GM23338 (cell line): ENCODE measurements around the gene RASGRF2. TPM values are rescaled to one million over a fixed set of nuclear protein-coding genes. Genes with fewer than 3 reads are reported as not detected.

ENCODE experiments used
- ATAC-seq: fragments of 200-7000 bp; cut with Tn5 transposase; 3 replicates; pipeline ENCODE4 v1.9.1; 2020
- DNase-seq: peaks from one replicate; pipeline ENCODE4 v3.0.0-alpha.2; 2015; ENCODE audit warnings: low spot score
- H2AFZ ChIP-seq: fragments of 200-600 bp; sonication (generic); 2 replicates; pipeline ENCODE4 v1.8.0; 2016; ENCODE audit warnings: antibody characterized with exemption, mild to moderate bottlenecking, moderate library complexity
- H3F3A ChIP-seq: fragments of 200-600 bp; sonication (generic); replicated peaks from 2 replicates; pipeline ENCODE4 v1.8.0; 2017; ENCODE audit warnings: antibody characterized with exemption, mixed run types, low read depth
- H3K27ac ChIP-seq: fragments of 200-600 bp; sonication (generic); 2 replicates; pipeline ENCODE4 v1.6.1; 2016; ENCODE audit warnings: low read depth
- H3K27me3 ChIP-seq: fragments of 200-600 bp; sonication (generic); 2 replicates; pipeline ENCODE4 v1.8.0; 2016; ENCODE audit warnings: mild to moderate bottlenecking, mixed run types, moderate library complexity; ENCODE audit not compliant: insufficient read depth
- H3K36me3 ChIP-seq: fragments of 200-600 bp; sonication (generic); 2 replicates; pipeline ENCODE4 v1.8.0; 2016; ENCODE audit warnings: mild to moderate bottlenecking; ENCODE audit not compliant: insufficient read depth
- H3K4me1 ChIP-seq: fragments of 200-600 bp; sonication (generic); 2 replicates; pipeline ENCODE4 v1.8.0; 2016; ENCODE audit warnings: mild to moderate bottlenecking, moderate library complexity; ENCODE audit not compliant: insufficient read depth
- H3K4me2 ChIP-seq: fragments of 200-600 bp; sonication (generic); 2 replicates; pipeline ENCODE4 v1.7.1; 2017; ENCODE audit warnings: mixed run types
- H3K4me3 ChIP-seq: fragments of 200-600 bp; sonication (generic); 2 replicates; pipeline ENCODE4 v1.6.1; 2016; ENCODE audit warnings: mixed run types
- H3K79me2 ChIP-seq: fragments of 200-600 bp; sonication (generic); replicated peaks from 2 replicates; pipeline ENCODE4 v1.8.0; 2017; ENCODE audit warnings: mild to moderate bottlenecking; ENCODE audit not compliant: insufficient read depth
- H3K9me2 ChIP-seq: fragments of 200-600 bp; sonication (generic); 2 replicates; pipeline ENCODE4 v1.8.0; 2017; ENCODE audit not compliant: insufficient read depth
- H4K20me1 ChIP-seq: fragments of 200-600 bp; sonication (generic); replicated peaks from 2 replicates; pipeline ENCODE4 v1.8.0; 2017; ENCODE audit warnings: mild to moderate bottlenecking; ENCODE audit not compliant: insufficient read depth
- H3K27ac Mint-ChIP-seq: 2 replicates; pipeline ENCODE4 v1.8.0; 2020; ENCODE audit warnings: inconsistent platforms, mild to moderate bottlenecking, moderate library complexity, mixed read lengths
- H3K27me3 Mint-ChIP-seq: 3 replicates; pipeline ENCODE4 v1.8.0; 2022; ENCODE audit warnings: low read depth, mild to moderate bottlenecking, moderate library complexity, mixed read lengths, inconsistent platforms; ENCODE audit not compliant: insufficient read depth, poor library complexity
- H3K36me3 Mint-ChIP-seq: 3 replicates; pipeline ENCODE4 v1.8.0; 2021; ENCODE audit warnings: low read depth, mild to moderate bottlenecking, inconsistent platforms, moderate library complexity, mixed read lengths
- H3K4me1 Mint-ChIP-seq: 3 replicates; pipeline ENCODE4 v1.8.0; 2020; ENCODE audit warnings: mild to moderate bottlenecking, inconsistent platforms, mixed read lengths
- H3K4me3 Mint-ChIP-seq: 3 replicates; pipeline ENCODE4 v1.8.0; 2021; ENCODE audit warnings: moderate library complexity, mild to moderate bottlenecking, inconsistent platforms, mixed read lengths
- H3K9me3 Mint-ChIP-seq: 3 replicates; pipeline ENCODE4 v1.8.0; 2020; ENCODE audit warnings: moderate library complexity, mild to moderate bottlenecking, inconsistent platforms, mixed read lengths
- CREB1 ChIP-seq: fragments of 250-450 bp; sonication (Bioruptor Pico); IDR thresholded peaks from 2 replicates; pipeline ENCODE4 v1.5.0; 2020; ENCODE audit warnings: low read depth, mild to moderate bottlenecking, moderate library complexity
- CTCF ChIP-seq, 2 experiments: fragments of 200-600 bp in 1 of 2; sonication (generic) in 1 of 2; conservative IDR thresholded peaks; 2 replicates each; pipeline versions ENCODE4 v1.5.1 to v1.6.1; 2016 to 2017; ENCODE audit warnings: antibody characterized with exemption in 2 of 2, low read depth in 2 of 2, mild to moderate bottlenecking in 2 of 2, moderate library complexity in 1 of 2
- ETS1 ChIP-seq: IDR thresholded peaks from 2 replicates; pipeline ENCODE4 v1.6.1; 2016; ENCODE audit warnings: antibody characterized with exemption
- EZH2 ChIP-seq: fragments of 200-600 bp; sonication (generic); IDR thresholded peaks from one replicate; pipeline ENCODE4 v1.8.0; 2017; ENCODE audit warnings: antibody characterized with exemption, mild to moderate bottlenecking, low read depth; ENCODE audit not compliant: unreplicated experiment
- EZH2phosphoT487 ChIP-seq: fragments of 200-600 bp; sonication (generic); IDR thresholded peaks from one replicate; pipeline ENCODE4 v1.8.1; 2018; ENCODE audit warnings: antibody characterized with exemption; ENCODE audit not compliant: unreplicated experiment
- JUNB ChIP-seq: IDR thresholded peaks from one replicate; pipeline ENCODE4 v1.6.1; 2016; ENCODE audit warnings: antibody characterized with exemption; ENCODE audit not compliant: unreplicated experiment
- NANOG ChIP-seq: IDR thresholded peaks from 2 replicates; pipeline ENCODE4 v1.6.1; 2016; ENCODE audit warnings: antibody characterized with exemption, borderline replicate concordance
- POLR2AphosphoS5 ChIP-seq: IDR thresholded peaks from 2 replicates; pipeline ENCODE4 v1.6.1; 2016; ENCODE audit warnings: antibody characterized with exemption, low read depth
- REST ChIP-seq: IDR thresholded peaks from one replicate; pipeline ENCODE4 v1.6.1; 2018; ENCODE audit warnings: antibody characterized with exemption; ENCODE audit not compliant: unreplicated experiment
- STAT1 ChIP-seq: IDR thresholded peaks from one replicate; pipeline ENCODE4 v1.6.1; 2016; ENCODE audit warnings: antibody characterized with exemption; ENCODE audit not compliant: unreplicated experiment
- ZNF114 ChIP-seq: fragments of 250-450 bp; sonication (Bioruptor Pico); IDR thresholded peaks from 2 replicates; pipeline ENCODE4 v1.5.0; 2020; ENCODE audit warnings: mild to moderate bottlenecking, moderate library complexity
- ZNF331 ChIP-seq: fragments of 250-450 bp; sonication (Bioruptor Pico); IDR thresholded peaks from 2 replicates; pipeline ENCODE4 v1.5.0; 2020; ENCODE audit warnings: low read depth, mild to moderate bottlenecking, moderate library complexity
- ZNF462 ChIP-seq: fragments of 250-450 bp; sonication (Bioruptor Pico); IDR thresholded peaks from 2 replicates; pipeline ENCODE4 v1.5.0; 2020; ENCODE audit warnings: mild to moderate bottlenecking, moderate library complexity
- polyA plus RNA-seq: library from polyadenylated mRNA; unstranded; fragments of >200 nt; fragmentation: Nextera tagmentation; extraction: Ambion mirVana; gene quantifications from 2 replicates; pipeline ENCODE4 v1.2.1, GENCODE V29; 2016
- total RNA-seq: library from RNA; depleted of rRNA; stranded (reverse); fragments of >200 nt; shearing (Covaris generic); gene quantifications from 2 replicates; pipeline ENCODE4 v1.2.3, GENCODE V29; 2014

The RASGRF2 gene
- total and polyA plus RNA-seq, 2 experiments from 2014 or later = 5.0 to 19.2 TPM

GRCh38 chr5:81209386-81209785 lies 249.2 kb downstream of the RASGRF2 start:
- Mint-ChIP-seq H3K36me3 (no peaks in the 10 kb centered on the region), H3K27ac (peak overlapping the region; percentile 17; the same call in 1 of the 2 replicates), H3K27me3 (peaks cover 2% of the 10 kb centered on the region), H3K4me1 (no peaks in the 10 kb centered on the region), H3K4me3 (no peak overlapping the region), H3K9me3 (no peaks in the 10 kb centered on the region)
- Histone ChIP-seq H3K4me2 (no peak overlapping the region), H3K9me2 (no peaks in the 10 kb centered on the region), H3K36me3 (no peaks in the 10 kb centered on the region), H3K4me3 (no peak overlapping the region), H3K27ac (no peak overlapping the region), H4K20me1 (peaks cover 4% of the 10 kb centered on the region), H3F3A (no peaks in the 10 kb centered on the region), H3K79me2 (no peaks in the 10 kb centered on the region), H3K4me1 (no peaks in the 10 kb centered on the region), H2AFZ (no peak overlapping the region), H3K27me3 (no peaks in the 10 kb centered on the region)
- no peak for TF ChIP-seq POLR2AphosphoS5
- no peak for TF ChIP-seq ZNF331 (CRISPR knock-in tag)
- TF ChIP-seq EZH2 = no peak
- TF ChIP-seq REST = no peak
- no peak for TF ChIP-seq STAT1
- TF ChIP-seq CTCF (conservative IDR thresholded peaks at IDR 0.05; ENCODE audit: low read depth in 2 of 2) = no peak
- no peak for TF ChIP-seq CREB1 (CRISPR knock-in tag)
- no peak for TF ChIP-seq EZH2phosphoT487
- TF ChIP-seq ZNF114 = no peak
- TF ChIP-seq ETS1 = no peak
- no peak for TF ChIP-seq ZNF462 (CRISPR knock-in tag)
- no peak for TF ChIP-seq JUNB
- TF ChIP-seq NANOG = no peak
- ATAC-seq (no peak), DNase-seq (no peak)
